ENCODE measurements around the gene DOK1.

DNA sequence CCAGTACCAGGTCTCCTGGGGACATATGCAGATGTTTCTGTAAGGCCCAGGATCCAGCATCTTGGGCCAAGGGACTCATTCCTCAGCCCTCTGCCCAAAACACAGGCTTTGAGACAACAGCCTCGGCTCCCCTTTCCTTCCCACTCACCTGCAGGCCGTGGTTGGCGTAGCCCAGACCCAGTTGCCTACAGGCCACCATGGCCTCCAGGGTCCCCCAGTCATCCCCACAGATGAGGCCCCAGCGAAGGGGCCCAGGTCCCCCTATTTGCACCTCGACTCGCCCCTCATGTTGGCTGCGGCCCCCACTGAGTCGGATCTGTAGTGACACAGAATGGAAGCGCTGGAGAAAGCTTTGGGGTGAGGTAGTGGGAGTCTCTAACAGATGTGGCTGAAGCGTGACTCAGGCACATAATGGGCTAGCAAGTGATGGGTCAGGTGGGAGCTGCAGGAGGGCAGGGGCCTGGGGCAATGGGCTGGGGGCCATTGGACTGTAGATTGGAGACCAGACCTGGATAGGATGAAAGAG, 19.0 kb upstream of the DOK1 start:
- TF ChIP-seq, protein P1, sequence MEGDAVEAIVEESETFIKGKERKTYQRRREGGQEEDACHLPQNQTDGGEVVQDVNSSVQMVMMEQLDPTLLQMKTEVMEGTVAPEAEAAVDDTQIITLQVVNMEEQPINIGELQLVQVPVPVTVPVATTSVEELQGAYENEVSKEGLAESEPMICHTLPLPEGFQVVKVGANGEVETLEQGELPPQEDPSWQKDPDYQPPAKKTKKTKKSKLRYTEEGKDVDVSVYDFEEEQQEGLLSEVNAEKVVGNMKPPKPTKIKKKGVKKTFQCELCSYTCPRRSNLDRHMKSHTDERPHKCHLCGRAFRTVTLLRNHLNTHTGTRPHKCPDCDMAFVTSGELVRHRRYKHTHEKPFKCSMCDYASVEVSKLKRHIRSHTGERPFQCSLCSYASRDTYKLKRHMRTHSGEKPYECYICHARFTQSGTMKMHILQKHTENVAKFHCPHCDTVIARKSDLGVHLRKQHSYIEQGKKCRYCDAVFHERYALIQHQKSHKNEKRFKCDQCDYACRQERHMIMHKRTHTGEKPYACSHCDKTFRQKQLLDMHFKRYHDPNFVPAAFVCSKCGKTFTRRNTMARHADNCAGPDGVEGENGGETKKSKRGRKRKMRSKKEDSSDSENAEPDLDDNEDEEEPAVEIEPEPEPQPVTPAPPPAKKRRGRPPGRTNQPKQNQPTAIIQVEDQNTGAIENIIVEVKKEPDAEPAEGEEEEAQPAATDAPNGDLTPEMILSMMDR (IDR thresholded peaks at IDR 0.05), result no peak
- TF ChIP-seq POLR2AphosphoS5 (IDR thresholded peaks at IDR 0.05; ENCODE audit: low read depth, low read length) (no peak), SIN3A (IDR thresholded peaks at IDR 0.05; ENCODE audit: borderline replicate concordance, insufficient read depth, low read depth, low read length) (no peak), TCF7L2 (IDR thresholded peaks at IDR 0.05; ENCODE audit: low read depth, low read length) (no peak)
- TF ChIP-seq, protein P2, sequence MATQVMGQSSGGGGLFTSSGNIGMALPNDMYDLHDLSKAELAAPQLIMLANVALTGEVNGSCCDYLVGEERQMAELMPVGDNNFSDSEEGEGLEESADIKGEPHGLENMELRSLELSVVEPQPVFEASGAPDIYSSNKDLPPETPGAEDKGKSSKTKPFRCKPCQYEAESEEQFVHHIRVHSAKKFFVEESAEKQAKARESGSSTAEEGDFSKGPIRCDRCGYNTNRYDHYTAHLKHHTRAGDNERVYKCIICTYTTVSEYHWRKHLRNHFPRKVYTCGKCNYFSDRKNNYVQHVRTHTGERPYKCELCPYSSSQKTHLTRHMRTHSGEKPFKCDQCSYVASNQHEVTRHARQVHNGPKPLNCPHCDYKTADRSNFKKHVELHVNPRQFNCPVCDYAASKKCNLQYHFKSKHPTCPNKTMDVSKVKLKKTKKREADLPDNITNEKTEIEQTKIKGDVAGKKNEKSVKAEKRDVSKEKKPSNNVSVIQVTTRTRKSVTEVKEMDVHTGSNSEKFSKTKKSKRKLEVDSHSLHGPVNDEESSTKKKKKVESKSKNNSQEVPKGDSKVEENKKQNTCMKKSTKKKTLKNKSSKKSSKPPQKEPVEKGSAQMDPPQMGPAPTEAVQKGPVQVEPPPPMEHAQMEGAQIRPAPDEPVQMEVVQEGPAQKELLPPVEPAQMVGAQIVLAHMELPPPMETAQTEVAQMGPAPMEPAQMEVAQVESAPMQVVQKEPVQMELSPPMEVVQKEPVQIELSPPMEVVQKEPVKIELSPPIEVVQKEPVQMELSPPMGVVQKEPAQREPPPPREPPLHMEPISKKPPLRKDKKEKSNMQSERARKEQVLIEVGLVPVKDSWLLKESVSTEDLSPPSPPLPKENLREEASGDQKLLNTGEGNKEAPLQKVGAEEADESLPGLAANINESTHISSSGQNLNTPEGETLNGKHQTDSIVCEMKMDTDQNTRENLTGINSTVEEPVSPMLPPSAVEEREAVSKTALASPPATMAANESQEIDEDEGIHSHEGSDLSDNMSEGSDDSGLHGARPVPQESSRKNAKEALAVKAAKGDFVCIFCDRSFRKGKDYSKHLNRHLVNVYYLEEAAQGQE (IDR thresholded peaks at IDR 0.05; ENCODE audit: insufficient read depth in 1 of 2, low read depth in 2 of 2, low read length in 1 of 2), result no peak

All from Panc1 (cell line).